DND-41 (cell line): ENCODE measurements around the gene FN3K.

Source experiments
- ATAC-seq: fragments of 200-7000 bp; cut with Tn5 transposase; 3 replicates; pipeline ENCODE4 v1.9.1; 2021; ENCODE audit warnings: low read depth; ENCODE audit not compliant: insufficient read depth
- DNase-seq: peaks from one replicate; pipeline ENCODE4 v3.0.0-alpha.2; 2020
- H2AFZ ChIP-seq: 2 replicates; pipeline ENCODE4 v1.6.0; 2012; ENCODE audit warnings: low read depth, low read length
- H3K27ac ChIP-seq: 2 replicates; pipeline ENCODE4 v1.5.1; 2012; ENCODE audit warnings: low read length, inconsistent platforms
- H3K27me3 ChIP-seq: fragments of 200-600 bp; sonication (generic); 2 replicates; pipeline ENCODE4 v1.6.0; 2012; ENCODE audit warnings: low read length, mild to moderate bottlenecking, inconsistent platforms; ENCODE audit not compliant: insufficient read depth, poor library complexity
- H3K36me3 ChIP-seq: 2 replicates; pipeline ENCODE4 v1.5.1; 2012; ENCODE audit warnings: low read length, inconsistent platforms; ENCODE audit not compliant: insufficient read depth
- H3K4me1 ChIP-seq: 2 replicates; pipeline ENCODE4 v1.5.1; 2012; ENCODE audit warnings: mild to moderate bottlenecking, low read length; ENCODE audit not compliant: insufficient read depth
- H3K4me2 ChIP-seq: 2 replicates; pipeline ENCODE4 v1.6.0; 2012; ENCODE audit warnings: mild to moderate bottlenecking, moderate library complexity, low read length, inconsistent platforms; ENCODE audit not compliant: insufficient read depth
- H3K4me3 ChIP-seq, 2 experiments: fragments of 200-600 bp in 1 of 2; shearing (Covaris generic) in 1 of 2; 2 replicates each; pipeline ENCODE4 v1.5.1; 2012 to 2016; ENCODE audit warnings: inconsistent platforms in 2 of 2, low read length in 2 of 2, mild to moderate bottlenecking in 2 of 2, low read depth in 1 of 2, moderate library complexity in 1 of 2
- H3K79me2 ChIP-seq: 2 replicates; pipeline ENCODE4 v1.6.0; 2012; ENCODE audit warnings: low read length, inconsistent platforms; ENCODE audit not compliant: insufficient read depth
- H3K9ac ChIP-seq: 2 replicates; pipeline ENCODE4 v1.6.0; 2012; ENCODE audit warnings: low read depth, mild to moderate bottlenecking, inconsistent platforms, low read length, moderate library complexity
- H3K9me3 ChIP-seq: 2 replicates; pipeline ENCODE4 v1.5.1; 2012; ENCODE audit warnings: low read length, moderate library complexity, mild to moderate bottlenecking, inconsistent platforms; ENCODE audit not compliant: insufficient read depth, severe bottlenecking
- H4K20me1 ChIP-seq: 2 replicates; pipeline ENCODE4 v1.6.0; 2012; ENCODE audit warnings: low read length; ENCODE audit not compliant: insufficient read depth
- CTCF ChIP-seq: IDR thresholded peaks from 2 replicates; pipeline ENCODE4 v1.5.1; 2012; ENCODE audit warnings: borderline replicate concordance, low read length, moderate library complexity, mild to moderate bottlenecking; ENCODE audit not compliant: poor library complexity, severe bottlenecking; ENCODE audit errors: extremely low read depth
- EZH2 ChIP-seq: IDR thresholded peaks from 3 replicates; pipeline ENCODE4 v1.6.1; 2012; ENCODE audit warnings: borderline replicate concordance, low read depth, mild to moderate bottlenecking, moderate library complexity, low read length, inconsistent platforms; ENCODE audit not compliant: severe bottlenecking

The FN3K gene

GRCh38 chr17:82791532-82791931, 56.1 kb downstream of the FN3K start:
- no peak overlapping the region for H2AFZ ChIP-seq
- no peaks in the 10 kb centered on the region for H3K27me3 ChIP-seq
- ATAC-seq (no peak), DNase-seq (no peak)
- H3K4me2 ChIP-seq, result no peak overlapping the region
- H3K9me3 ChIP-seq, result no peaks in the 10 kb centered on the region
- no peak overlapping the region for H3K9ac ChIP-seq
- peaks cover 42% of the 10 kb centered on the region for H4K20me1 ChIP-seq
- H3K79me2 ChIP-seq, result peaks cover 81% of the 10 kb centered on the region
- no peak for TF ChIP-seq EZH2
- TF ChIP-seq CTCF, result no peak
- no peak overlapping the region for H3K4me3 ChIP-seq
- H3K4me1 ChIP-seq, result no peaks in the 10 kb centered on the region
- no peak overlapping the region for H3K27ac ChIP-seq
- H3K36me3 ChIP-seq, result peaks cover 49% of the 10 kb centered on the region

GRCh38 chr17:82793974-82794630, 58.7 kb downstream of the FN3K start:
- peaks cover 58% of the 10 kb centered on the region for H3K36me3 ChIP-seq
- H2AFZ ChIP-seq, result no peak overlapping the region
- H3K27me3 ChIP-seq, result no peaks in the 10 kb centered on the region
- no peak overlapping the region for H3K4me3 ChIP-seq
- H4K20me1 ChIP-seq, result peaks cover 46% of the 10 kb centered on the region
- no peaks in the 10 kb centered on the region for H3K4me1 ChIP-seq
- ATAC-seq (no peak), DNase-seq (no peak)
- no peaks in the 10 kb centered on the region for H3K9me3 ChIP-seq
- H3K79me2 ChIP-seq, result peaks cover 69% of the 10 kb centered on the region
- H3K4me2 ChIP-seq, result no peak overlapping the region
- no peak for TF ChIP-seq CTCF
- no peak for TF ChIP-seq EZH2
- H3K27ac ChIP-seq, result no peak overlapping the region
- no peak overlapping the region for H3K9ac ChIP-seq

- DNase-seq, result no peak
- no peak overlapping the region for H3K4me2 ChIP-seq
- H2AFZ ChIP-seq, result no peak overlapping the region
- H3K4me3 ChIP-seq, result no peak overlapping the region
- H3K9ac ChIP-seq, result no peak overlapping the region
- no peaks in the 10 kb centered on the region for H3K27me3 ChIP-seq
- H3K27ac ChIP-seq, result 0 out of 2 replicates have a peak overlapping the region, but pooled peaks have one; percentile 34
- peaks cover 62% of the 10 kb centered on the region for H3K79me2 ChIP-seq
- H3K4me1 ChIP-seq, result no peaks in the 10 kb centered on the region
- H4K20me1 ChIP-seq, result peaks cover 44% of the 10 kb centered on the region
- TF ChIP-seq CTCF, result no peak
- no peak for TF ChIP-seq EZH2
- no peak for ATAC-seq
- H3K9me3 ChIP-seq, result no peaks in the 10 kb centered on the region
- peaks cover 61% of the 10 kb centered on the region for H3K36me3 ChIP-seq
Observed at GRCh38 chr17:82794781-82795482, 59.5 kb downstream of the FN3K start.
